Measurements from ENCODE around the gene TMEM30B.

DNA sequence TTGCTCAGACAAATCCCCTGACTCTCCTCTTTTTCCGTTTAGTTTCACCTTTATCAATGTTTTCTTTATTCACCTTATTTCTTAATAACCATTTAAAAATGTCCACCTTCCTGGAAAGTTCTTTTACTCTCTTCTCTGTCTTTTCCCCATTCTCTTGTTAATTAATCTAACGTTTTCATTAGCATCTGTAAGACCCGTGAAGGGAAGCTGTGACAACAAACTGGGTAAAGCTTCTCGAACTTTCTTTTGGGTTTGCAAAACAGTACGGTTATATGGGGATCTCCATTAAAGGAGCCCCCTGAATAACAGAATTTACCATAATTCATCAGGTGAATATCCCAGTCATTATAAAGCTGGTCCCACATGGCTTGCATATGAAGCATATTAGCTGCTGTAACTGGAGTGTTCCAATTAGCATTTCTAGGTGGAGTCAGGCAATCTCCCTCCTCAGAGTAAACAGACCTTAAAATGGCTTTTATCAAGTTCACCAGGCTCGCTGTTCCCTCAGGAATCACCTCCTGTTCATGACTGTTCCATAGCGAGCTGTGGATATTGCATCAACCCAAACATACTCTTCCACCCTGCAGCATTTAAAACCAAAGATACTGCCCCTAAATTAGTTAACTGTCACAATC, 42.4 kb downstream of the TMEM30B start:
- TF ChIP-seq, protein P1, sequence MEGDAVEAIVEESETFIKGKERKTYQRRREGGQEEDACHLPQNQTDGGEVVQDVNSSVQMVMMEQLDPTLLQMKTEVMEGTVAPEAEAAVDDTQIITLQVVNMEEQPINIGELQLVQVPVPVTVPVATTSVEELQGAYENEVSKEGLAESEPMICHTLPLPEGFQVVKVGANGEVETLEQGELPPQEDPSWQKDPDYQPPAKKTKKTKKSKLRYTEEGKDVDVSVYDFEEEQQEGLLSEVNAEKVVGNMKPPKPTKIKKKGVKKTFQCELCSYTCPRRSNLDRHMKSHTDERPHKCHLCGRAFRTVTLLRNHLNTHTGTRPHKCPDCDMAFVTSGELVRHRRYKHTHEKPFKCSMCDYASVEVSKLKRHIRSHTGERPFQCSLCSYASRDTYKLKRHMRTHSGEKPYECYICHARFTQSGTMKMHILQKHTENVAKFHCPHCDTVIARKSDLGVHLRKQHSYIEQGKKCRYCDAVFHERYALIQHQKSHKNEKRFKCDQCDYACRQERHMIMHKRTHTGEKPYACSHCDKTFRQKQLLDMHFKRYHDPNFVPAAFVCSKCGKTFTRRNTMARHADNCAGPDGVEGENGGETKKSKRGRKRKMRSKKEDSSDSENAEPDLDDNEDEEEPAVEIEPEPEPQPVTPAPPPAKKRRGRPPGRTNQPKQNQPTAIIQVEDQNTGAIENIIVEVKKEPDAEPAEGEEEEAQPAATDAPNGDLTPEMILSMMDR (IDR thresholded peaks at IDR 0.05): no peak
- TF ChIP-seq POLR2A (IDR thresholded peaks at IDR 0.05): no peak
